Activated T-helper 9 cell treated with anti-CD3 and anti-CD28 coated beads, Interleukin-2, amount 50 U/mL, for 16 hours (primary cell): Measurements from ENCODE around the gene PRSS36.
"Not testable (repeated sequence)": the region's sequence is repeated elsewhere in the genome, so short reads cannot be mapped to it uniquely, and the experiment has no call there.

Source experiments
- DNase-seq: peaks from one replicate; pipeline ENCODE4 v3.0.0-alpha.2; 2020; ENCODE audit warnings: low read depth

The PRSS36 gene

GRCh38 chr16:31183432-31184428 is 33.9 kb upstream of the PRSS36 start:
- no peak for DNase-seq

DNA sequence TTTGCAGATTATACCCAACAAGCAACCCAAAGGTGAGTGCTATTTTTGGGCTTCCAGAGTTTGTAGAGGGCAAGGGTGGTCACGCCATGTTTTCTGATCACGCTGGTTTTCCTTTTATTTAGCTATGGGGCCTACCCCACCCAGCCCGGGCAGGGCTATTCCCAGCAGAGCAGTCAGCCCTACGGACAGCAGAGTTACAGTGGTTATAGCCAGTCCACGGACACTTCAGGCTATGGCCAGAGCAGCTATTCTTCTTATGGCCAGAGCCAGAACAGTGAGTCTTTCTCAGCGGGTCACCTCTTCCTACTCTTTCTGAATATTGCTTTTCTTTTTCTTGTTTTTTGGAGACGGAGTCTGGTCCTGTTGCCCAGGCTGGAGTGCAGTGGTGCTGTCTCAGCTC is 32.5 kb upstream of the PRSS36 start:
- DNase-seq, result no peak

- DNase-seq, result no peak
Measured at GRCh38 chr16:31181102-31181830, 31.4 kb upstream of the PRSS36 start.

- peak; percentile 85 for DNase-seq
Measured at GRCh38 chr16:31179747-31180459, 30.0 kb upstream of the PRSS36 start, which contains the start of gene FUS. Gene FUS (plus strand): TSS chr16:31180139. CDS start chr16:31180215, 76 bp downstream.

DNA sequence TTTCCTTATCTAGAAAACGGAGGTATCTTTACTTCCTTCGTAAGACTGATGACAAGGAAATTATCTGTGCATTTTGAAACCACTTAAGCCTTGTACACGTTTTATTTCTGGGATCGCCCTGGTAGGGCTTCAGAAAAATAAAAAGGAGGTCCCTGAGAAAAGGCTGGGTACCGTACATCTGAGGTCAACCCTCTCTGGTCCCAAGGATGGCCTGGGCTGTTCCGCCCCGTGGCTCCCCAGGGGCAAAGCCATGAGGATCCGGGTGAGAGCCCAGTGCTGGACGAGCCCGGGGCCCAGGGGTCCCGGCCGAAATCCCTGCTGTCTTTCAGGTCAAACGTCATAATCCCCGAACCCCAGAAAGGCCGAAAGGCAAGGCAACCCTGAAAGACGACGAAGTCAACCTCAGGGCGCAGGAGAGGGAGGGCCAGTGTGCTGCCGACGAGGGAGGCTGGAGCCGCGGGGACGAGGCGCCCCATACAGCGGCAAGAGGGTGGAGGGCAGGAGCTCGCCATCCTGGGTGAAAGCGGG is 29.4 kb upstream of the PRSS36 start:
- DNase-seq, result no peak

DNA sequence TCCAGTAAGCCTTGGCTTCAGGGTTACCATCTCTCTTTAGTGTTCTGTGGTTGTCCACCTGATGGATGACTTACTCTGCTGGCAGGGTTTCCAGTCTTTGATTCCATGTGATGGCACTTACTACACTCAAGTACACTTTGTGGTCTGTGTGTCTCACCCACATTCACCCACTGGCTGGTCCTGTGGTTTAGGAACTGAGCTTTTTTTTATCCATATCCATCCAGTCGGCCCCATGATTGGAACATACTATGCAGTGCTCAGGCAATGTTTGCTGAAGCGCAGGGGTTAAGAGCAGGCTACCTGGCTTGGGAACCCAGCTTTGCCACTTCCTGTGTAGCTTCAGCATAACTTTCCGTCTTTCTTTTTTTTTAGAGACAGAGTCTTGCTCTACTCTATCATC is 27.3 kb upstream of the PRSS36 start:
- no peak for DNase-seq

GRCh38 chr16:31170048-31170447 is 20.2 kb upstream of the PRSS36 start:
- DNase-seq, result not testable (repeated sequence)

GRCh38 chr16:31168848-31169247 is 19.0 kb upstream of the PRSS36 start:
- DNase-seq, result no peak

GRCh38 chr16:31167315-31167714 is 17.4 kb upstream of the PRSS36 start:
- no peak for DNase-seq

- DNase-seq, result no peak
Measured at GRCh38 chr16:31157136-31157535, 7.3 kb upstream of the PRSS36 start.

GRCh38 chr16:31150976-31151375 is 1.1 kb upstream of the PRSS36 start:
- DNase-seq, result not testable (repeated sequence)

GRCh38 chr16:31149332-31149731 is 534 bp downstream of the PRSS36 start:
- DNase-seq, result no peak

DNA sequence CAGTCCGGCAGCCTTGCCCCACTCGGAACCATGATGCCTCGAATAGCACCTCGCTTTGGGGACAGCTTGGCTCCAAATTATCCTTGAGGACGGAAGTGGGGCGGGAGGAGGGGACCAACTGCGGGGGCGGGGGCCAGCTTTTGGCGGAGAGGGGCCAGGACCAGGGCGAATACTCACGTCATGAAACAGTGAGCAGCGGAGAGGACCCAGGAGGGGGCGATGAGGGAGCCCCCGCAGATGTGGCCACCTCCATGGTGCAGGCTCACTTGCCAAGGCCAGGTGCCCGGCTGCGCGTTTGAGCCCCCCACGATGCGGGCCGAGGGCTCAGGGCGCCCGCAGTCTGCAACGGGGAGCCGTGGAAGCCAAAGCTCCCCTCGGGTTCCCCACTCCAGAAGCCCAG is 970 bp downstream of the PRSS36 start:
- no peak for DNase-seq

- no peak for DNase-seq
Measured at GRCh38 chr16:31148281-31148728, 1.6 kb downstream of the PRSS36 start.

GRCh38 chr16:31147574-31147973 is 2.3 kb downstream of the PRSS36 start:
- no peak for DNase-seq

DNA sequence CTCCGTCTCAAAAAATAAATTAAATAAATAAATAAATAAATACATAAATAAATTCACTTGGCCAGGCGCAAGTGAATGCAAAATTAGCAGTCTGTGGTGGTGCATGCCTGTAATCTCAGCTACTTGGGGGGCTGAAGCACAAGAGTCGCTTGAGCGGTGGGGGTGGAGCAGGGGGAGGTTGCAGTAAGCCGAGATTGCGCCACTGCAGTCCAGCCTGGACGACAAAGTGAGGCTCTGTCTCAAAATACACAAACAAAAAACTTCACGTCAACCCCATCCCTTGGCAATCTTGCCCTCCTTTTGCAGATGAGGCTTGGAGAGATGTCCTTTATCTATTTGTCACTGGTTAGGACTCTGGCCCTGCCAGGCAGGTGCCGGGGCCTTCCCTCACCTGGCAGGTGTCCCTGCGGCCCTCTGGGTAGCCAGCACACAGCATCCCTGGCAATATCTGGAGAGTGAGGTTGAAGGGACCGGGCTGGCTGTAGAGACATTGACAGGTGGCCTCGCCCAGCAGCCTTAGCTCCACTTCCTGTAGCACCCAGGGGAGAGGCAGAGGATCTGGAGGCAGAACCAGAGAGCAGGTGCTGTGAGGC is 4.4 kb downstream of the PRSS36 start:
- no peak for DNase-seq

GRCh38 chr16:31144418-31144817 is 5.4 kb downstream of the PRSS36 start:
- DNase-seq, result not testable (repeated sequence)

- no peak for DNase-seq
Measured at GRCh38 chr16:31143694-31144148, 6.1 kb downstream of the PRSS36 start.

DNA sequence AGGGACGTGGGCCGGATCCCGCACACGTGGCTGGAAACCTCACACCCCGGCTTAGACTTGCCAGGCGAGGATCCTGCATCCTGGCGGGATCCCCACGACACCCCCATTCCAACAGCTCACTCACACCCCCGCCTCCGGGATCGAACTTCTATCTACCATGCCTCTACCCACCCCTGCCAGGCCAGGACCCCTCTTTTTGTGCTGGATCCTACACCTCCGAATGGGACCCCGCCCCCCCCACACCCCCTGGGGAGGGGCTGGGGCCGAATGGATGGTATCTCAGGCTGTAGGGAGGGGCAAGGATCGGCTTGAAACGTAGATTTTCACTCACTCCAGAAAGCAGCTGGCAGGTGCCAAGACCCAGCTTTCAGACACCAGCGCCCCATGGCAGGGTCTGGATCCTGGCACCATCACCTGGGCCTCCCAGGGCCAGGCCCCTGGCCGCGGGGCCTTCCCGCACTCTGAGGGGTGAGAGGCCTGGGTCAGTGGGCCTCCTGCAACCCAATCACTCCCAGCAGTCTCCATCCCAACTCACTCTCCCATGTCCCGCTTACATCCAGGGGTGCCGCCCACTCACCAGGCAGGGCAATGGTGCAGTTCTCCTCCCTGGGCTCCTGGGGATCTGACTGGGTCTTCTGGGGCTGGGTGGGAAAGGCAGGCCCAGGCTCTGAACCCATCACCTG is 6.7 kb downstream of the PRSS36 start:
- DNase-seq, result no peak

DNA sequence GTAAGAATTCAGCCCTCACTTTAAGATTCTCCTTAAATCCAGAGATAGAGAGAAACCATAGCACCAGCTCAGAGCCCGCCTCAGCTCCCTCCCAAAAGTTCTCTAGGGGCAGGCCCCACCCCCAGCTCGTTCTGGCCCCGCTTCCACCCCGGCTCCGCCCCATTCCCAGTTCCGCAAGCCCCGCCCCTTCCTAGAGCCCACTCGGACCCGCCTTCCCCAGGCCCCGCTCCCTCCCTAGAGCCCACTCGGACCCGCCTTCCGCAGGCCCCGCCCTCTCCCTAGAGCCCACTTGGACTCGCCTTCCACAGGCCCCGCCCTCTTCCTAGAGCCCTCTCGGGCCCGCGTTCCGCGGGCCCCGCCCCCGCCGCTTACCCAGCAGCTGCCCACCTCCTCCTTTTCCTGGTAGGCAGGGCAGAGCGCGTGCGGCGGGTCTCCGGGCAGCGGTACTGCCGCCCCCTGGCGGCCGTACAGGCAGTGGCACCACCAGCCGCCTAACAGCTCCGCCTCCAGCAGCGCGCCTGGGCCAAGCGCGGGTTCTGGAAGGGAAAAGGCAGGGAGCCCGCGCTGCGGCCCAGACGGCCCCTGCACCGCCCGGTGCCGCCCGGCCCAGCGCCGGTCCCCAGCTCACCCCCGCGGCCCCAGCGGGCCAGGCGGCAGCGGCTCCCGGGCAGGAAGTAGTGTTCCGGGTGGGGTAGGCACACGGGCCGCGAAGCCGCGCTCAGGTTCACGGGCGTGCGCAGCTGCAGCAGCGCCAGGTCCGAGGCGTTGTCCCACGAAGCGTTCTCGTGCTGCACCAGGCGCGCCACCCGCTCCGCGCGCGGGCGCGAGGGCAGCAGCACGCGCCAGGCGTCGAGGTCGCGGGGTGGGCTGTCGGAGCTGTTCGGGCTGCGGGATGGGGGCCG is 7.5 kb downstream of the PRSS36 start:
- peak; percentile 95 for DNase-seq
